Measurements from ENCODE around the gene PWP1.
"Not testable (repeated sequence)": the region's sequence is repeated elsewhere in the genome, so short reads cannot be mapped to it uniquely, and the experiment has no call there.

Gene PWP1

DNA sequence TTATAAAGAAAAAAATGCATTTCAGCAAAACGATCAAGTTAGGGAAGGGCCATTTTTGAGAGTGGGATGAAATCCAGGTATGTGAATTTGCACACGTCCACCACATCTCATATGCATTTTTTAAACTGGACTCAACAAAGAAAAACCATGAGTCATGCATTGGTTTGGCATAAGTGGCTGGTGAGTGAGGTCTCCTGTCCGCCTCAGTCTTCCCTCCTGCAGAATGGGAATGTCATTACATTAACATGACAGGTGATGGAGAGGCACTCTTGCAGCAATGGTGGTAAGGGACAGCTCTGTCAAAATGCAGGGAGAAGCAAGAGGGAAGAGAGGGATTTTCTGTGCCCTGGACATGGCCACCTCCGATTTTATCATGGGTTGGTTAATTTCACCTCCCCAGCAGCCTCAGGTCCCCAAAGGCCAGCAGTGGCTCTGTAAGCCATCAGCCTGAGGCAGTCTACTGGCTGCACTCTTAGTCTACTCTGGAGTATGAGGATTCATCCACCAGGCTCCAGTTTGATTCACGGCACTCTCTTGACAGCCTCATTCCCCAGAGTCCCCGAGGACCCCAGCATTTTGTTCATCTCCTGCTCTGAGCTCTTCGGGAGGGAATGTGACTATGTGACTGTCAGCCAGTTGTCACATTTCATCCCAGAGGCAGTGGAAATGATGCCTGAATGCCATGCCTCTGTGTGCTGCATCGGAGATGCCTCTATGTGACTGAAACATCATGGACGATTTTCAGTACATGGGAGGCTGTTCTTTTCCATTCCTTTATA, 17.1 kb upstream of the PWP1 start:
- FAIRE-seq (no peak), DNase-seq (ENCODE audit: insufficient read length) (no peak)
- TF ChIP-seq POLR2AphosphoS5 (IDR thresholded peaks at IDR 0.05; ENCODE audit: low read depth, low read length), result no peak
- TF ChIP-seq POLR2A (IDR thresholded peaks at IDR 0.05; ENCODE audit: low read depth, low read length), result no peak
- TF ChIP-seq TAF1 (IDR thresholded peaks at IDR 0.05; ENCODE audit: borderline replicate concordance, low read depth, low read length), result no peak

DNA sequence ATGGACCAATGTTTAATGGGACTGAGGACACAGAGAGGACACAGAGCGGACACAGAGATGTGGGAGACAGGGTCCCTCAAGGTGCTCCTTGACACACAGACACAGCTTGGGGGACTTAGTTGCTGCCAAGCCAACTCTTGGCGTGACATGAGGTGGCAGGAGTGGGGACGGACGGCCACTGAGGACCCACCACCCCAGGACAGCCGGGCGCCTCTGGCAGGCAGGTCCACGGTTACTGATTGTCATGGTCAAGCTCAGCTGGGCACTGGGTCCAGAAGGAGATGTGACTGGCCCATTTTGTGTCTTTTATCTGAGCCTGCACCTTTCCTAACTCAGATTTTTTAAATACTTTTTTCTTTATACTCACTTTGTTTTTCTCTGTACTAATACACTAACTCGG, 15.7 kb upstream of the PWP1 start:
- FAIRE-seq, result no peak
- no peak for TF ChIP-seq POLR2A (IDR thresholded peaks at IDR 0.05; ENCODE audit: low read depth, low read length)
- TF ChIP-seq POLR2AphosphoS5 (IDR thresholded peaks at IDR 0.05; ENCODE audit: low read depth, low read length), result no peak
- TF ChIP-seq TAF1 (IDR thresholded peaks at IDR 0.05; ENCODE audit: borderline replicate concordance, low read depth, low read length), result no peak
- no peak for DNase-seq (ENCODE audit: insufficient read length)

DNA sequence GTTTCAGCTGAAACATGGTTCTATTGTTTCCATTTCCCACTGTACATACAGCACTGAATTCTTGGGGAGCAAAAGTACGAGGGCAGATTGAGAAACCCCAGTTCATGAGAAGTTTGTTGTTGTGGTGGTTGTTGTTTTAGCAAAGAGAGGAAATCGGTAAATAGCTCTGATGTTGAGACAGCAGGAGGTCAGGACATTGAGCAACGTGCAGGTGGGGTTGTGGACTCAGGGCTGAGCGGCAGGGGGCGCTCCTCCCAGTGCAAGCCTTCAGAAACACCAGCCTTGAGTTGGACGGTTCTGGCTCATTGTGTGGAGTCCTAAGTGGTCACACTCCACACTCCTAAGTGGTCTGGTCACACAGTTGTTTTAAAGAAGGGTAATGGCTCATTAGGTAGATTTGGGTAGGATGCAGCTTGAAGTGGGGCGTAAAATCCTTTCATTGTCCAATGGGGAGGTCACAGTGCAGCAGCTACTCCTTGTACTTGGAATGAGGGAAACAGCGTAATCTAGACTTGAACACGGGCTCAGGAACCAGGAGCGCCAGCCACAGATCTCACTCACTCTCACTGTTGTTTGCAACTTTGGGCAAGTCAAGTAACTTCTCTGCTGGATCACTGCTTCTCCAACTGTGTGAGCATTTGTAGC, 14.5 kb upstream of the PWP1 start:
- FAIRE-seq, result peak; percentile 67
- no peak for DNase-seq (ENCODE audit: insufficient read length)
- TF ChIP-seq POLR2A (IDR thresholded peaks at IDR 0.05; ENCODE audit: low read depth, low read length) (no peak), POLR2AphosphoS5 (IDR thresholded peaks at IDR 0.05; ENCODE audit: low read depth, low read length) (no peak), TAF1 (IDR thresholded peaks at IDR 0.05; ENCODE audit: borderline replicate concordance, low read depth, low read length) (no peak)

DNA sequence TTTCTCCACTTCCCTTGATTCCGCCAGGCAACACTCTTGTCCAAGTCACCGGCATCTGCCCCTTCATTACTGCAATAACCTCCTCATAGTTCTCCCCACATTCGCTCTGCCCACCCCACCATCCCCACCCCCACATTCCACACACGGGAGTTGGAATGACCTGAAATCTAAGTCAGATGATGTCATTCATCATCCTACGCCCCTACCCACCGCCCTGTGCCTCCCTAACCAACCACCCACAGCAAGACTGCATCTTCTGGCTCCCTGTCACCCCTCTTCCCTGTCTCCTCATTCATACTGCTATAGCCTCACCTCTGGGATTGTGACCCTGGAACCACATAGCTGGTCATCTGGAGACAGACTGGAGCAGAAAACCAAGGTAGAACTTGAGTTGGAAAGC, 7.9 kb upstream of the PWP1 start:
- TF ChIP-seq POLR2A (IDR thresholded peaks at IDR 0.05; ENCODE audit: low read depth, low read length), result no peak
- no peak for TF ChIP-seq POLR2AphosphoS5 (IDR thresholded peaks at IDR 0.05; ENCODE audit: low read depth, low read length)
- TF ChIP-seq TAF1 (IDR thresholded peaks at IDR 0.05; ENCODE audit: borderline replicate concordance, low read depth, low read length), result no peak
- no peak for DNase-seq (ENCODE audit: insufficient read length)
- FAIRE-seq, result no peak

DNA sequence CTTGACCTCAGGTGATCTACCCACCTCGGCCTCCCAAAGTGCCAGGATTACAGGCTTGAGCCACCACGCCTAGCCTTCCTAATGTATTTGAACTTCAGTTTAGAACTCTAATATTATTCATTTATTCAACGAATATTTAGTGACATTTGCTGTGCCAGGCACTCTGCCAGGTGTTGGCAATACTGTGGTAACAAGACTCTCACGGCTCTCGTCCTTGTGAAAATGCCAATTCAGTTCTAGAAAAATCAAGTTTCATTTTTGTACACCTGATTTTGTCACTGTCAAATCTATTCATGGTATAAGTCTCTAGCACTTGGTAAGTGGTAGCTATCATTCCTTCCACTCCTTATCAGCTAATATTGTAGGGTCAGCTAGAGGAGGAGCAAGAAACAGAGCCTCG, 6.3 kb upstream of the PWP1 start:
- DNase-seq (ENCODE audit: insufficient read length) (no peak), FAIRE-seq (no peak)

DNA sequence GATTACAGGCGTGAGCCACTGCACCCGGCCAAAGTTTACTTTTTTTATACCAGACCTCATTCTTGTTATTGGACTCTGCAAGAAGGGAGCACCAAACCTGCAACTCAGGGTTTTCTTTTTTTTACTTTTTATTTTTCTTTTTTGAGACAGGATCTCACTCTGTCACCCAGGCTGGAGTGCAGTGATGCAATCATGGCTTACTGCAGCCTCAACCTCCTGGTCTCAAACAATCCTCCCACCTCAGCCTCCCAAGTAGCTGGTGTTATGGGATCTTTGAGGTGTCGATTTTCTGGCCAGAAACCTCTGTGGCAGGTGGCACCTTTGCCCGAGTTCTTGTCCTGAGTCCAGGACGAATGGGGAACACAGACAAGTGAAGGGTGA, 4.2 kb upstream of the PWP1 start:
- no peak for TF ChIP-seq TAF1 (IDR thresholded peaks at IDR 0.05; ENCODE audit: borderline replicate concordance, low read depth, low read length)
- no peak for TF ChIP-seq POLR2AphosphoS5 (IDR thresholded peaks at IDR 0.05; ENCODE audit: low read depth, low read length)
- TF ChIP-seq POLR2A (IDR thresholded peaks at IDR 0.05; ENCODE audit: low read depth, low read length), result no peak
- no peak for FAIRE-seq
- DNase-seq (ENCODE audit: insufficient read length), result no peak

More for the DNA sequence above, 6.3 kb upstream of the PWP1 start:
- TF ChIP-seq TAF1 (IDR thresholded peaks at IDR 0.05; ENCODE audit: borderline replicate concordance, low read depth, low read length) (no peak), POLR2A (IDR thresholded peaks at IDR 0.05; ENCODE audit: low read depth, low read length) (no peak), POLR2AphosphoS5 (IDR thresholded peaks at IDR 0.05; ENCODE audit: low read depth, low read length) (no peak)

DNA sequence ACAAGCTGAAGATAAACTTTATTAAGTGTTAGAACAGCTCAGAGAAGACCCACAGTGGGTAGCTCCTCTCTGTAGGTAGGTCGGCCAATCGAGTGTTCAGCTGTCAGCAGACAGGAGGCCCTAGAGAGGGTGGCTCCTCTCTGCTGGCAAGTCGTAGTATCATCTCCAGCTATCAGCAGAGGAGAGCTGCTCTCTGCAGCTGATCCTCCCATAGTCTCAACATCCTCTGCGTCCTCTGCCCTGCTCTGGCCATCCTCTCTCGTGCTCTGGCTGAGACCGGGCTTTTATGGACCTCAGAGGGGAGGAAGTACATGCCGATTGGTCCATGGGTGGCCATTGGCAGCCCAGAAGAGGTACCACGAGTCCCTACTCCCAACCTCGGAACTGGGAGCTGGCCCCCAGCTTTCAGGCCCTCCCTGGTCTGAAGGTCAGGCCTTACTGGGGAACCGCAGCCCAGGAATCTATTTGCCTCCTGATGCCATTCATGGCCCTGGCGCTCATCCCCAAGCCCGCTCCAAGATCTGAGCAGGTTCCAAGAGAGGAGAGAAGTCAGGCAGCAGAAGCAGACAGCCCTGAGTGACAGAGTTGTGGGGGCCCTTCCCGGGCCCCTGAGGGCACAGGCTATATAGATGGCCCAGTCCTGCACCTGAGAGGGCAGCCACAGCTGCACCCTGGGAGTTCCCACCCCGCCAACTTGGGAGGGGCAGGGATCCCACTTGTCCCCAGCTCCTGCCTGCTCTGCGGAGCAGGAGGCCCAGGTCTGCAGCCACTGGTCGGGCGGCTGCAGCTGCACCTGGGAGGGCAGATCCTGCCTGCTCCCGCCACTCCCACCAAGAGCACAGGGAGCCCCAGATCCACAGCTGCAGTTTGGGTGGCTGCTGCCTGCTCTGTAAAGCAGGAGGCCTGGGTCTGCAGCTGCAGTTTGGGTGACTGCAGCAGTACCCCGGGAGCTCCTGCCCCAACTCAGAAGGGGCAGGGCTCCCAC, 3.5 kb upstream of the PWP1 start:
- FAIRE-seq (no peak), DNase-seq (ENCODE audit: insufficient read length) (no peak)
- no peak for TF ChIP-seq POLR2A (IDR thresholded peaks at IDR 0.05; ENCODE audit: low read depth, low read length)
- no peak for TF ChIP-seq TAF1 (IDR thresholded peaks at IDR 0.05; ENCODE audit: borderline replicate concordance, low read depth, low read length)
- TF ChIP-seq POLR2AphosphoS5 (IDR thresholded peaks at IDR 0.05; ENCODE audit: low read depth, low read length), result no peak

DNA sequence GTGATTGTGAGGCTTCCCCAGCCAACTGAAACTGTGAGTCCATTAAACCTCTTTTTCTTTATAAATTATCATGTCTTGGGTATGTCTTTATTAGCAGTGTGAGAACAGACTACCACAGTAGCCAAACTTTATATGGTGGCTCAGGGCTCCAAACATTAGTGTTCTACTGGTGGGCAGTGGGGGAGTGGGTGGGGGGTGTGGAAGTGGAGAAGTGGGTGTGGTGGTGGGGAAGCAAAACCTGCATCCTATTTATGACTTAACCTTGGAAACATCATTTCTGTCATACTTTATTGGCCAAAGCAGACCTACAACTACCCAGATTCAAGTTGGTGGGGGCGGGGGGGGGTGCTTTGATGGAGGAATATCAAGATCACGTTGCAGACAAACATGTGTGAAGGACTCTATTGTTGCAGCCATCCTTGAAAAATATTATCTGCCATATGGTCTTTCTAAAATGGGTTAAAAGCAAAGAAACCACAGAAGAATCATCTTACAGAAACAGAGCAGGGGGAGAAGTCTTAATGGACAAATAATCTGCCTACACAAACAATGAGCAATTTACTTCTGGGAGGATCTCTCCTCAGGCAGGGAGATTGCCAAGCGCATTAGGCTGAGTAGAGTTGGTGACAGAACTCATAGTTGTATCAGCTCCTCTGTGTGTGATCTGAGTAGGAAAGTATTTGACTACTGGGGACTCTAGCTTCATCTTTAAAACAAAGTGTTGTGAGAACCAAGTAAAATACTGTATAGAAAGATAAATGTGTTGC, 1.4 kb upstream of the PWP1 start:
- DNase-seq (ENCODE audit: insufficient read length) (no peak), FAIRE-seq (no peak)
- TF ChIP-seq POLR2AphosphoS5 (IDR thresholded peaks at IDR 0.05; ENCODE audit: low read depth, low read length), result no peak
- TF ChIP-seq POLR2A (IDR thresholded peaks at IDR 0.05; ENCODE audit: low read depth, low read length), result no peak
- no peak for TF ChIP-seq TAF1 (IDR thresholded peaks at IDR 0.05; ENCODE audit: borderline replicate concordance, low read depth, low read length)

DNA sequence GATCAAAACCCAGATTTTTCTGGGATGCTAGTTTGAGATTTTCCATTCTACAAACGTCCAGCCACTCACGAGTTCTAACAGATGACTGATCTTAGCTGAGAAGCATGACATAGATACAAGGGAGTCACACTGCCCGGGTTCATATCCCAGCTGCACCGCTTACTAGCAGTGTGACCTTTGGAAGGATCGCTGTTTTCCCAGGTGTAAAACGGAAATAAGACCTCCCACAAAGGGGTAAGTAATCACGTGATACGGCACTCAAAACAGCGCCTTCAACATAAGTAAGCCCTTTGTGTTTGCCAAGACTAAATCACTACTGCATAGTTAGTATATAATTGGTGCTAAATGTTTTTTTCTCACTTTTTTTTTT, 624 bp upstream of the PWP1 start:
- FAIRE-seq (no peak), DNase-seq (ENCODE audit: insufficient read length) (no peak)
- TF ChIP-seq POLR2A (IDR thresholded peaks at IDR 0.05; ENCODE audit: low read depth, low read length) (no peak), TAF1 (IDR thresholded peaks at IDR 0.05; ENCODE audit: borderline replicate concordance, low read depth, low read length) (no peak), POLR2AphosphoS5 (IDR thresholded peaks at IDR 0.05; ENCODE audit: low read depth, low read length) (no peak)

DNA sequence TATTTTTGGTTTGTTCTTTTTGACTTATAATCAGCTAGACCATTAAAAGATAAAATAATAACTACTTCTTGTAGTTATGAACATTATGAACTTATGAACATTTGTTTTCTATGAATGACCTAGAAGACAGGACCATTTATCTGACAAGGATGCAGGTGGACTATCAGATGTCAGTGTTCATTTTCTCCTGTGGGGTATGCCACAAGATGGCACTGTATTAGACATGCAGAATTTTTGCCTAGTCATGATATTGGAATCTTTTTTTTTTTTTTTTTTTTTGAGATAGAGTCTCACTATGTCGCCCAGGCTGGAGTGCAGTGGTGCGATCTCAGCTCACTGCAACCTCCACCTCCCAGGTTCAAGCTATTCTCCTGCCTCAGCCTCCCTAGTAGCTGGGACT, 10.2 kb downstream of the PWP1 start:
- FAIRE-seq; DNase-seq (ENCODE audit: insufficient read length): not testable (repeated sequence)

DNA sequence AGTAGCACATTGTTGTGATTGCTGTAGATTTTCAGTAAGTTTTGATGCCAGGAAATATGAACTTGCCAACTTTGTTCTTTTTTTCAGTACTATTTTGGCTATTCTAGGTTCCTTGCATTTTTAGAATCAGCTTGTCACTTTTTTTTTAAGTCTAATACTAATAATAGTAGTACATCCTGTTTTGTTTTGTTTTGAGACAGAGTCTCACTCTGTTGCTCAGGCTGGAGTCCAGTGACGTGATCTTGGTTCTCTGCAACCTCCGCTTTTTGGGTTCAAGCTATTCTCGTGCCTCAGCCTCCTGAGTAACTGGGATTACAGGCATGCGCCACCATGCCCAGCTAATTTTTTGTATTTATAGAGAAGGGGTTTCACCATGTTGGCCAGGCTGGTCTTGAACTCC, 16.5 kb downstream of the PWP1 start:
- DNase-seq (ENCODE audit: insufficient read length) (no peak), FAIRE-seq (peak; percentile 50)
- TF ChIP-seq POLR2A (IDR thresholded peaks at IDR 0.05; ENCODE audit: low read depth, low read length), result no peak
- no peak for TF ChIP-seq POLR2AphosphoS5 (IDR thresholded peaks at IDR 0.05; ENCODE audit: low read depth, low read length)

Measured in GM12892 (cell line).